Vagina (tissue), 2 donors: ENCODE measurements around the gene RFTN2.

ENCODE experiments used
- CTCF ChIP-seq, 3 experiments: fragments of 450-650 bp in 2 of 3; fragments of 200-600 bp in 1 of 3; sonication (generic) in 1 of 3; IDR thresholded peaks; one replicate each; pipeline ENCODE4 v1.5.1; 2017 to 2019; ENCODE audit warnings: antibody characterized with exemption in 3 of 3, mild to moderate bottlenecking in 2 of 3, moderate library complexity in 2 of 3
- POLR2A ChIP-seq, 2 donors: fragments of 450-650 bp; IDR thresholded peaks; one replicate each; pipeline ENCODE4 v1.6.1; 2017; ENCODE audit warnings: antibody characterized with exemption in 2 of 2, mild to moderate bottlenecking in 2 of 2, moderate library complexity in 2 of 2
- POLR2AphosphoS5 ChIP-seq, 2 donors: sonication (generic); formaldehyde crosslinking; IDR thresholded peaks; one replicate each; pipeline ENCODE4 v1.9.0; 2017; ENCODE audit warnings: antibody characterized with exemption in 2 of 2, mild to moderate bottlenecking in 2 of 2, low read depth in 1 of 2; ENCODE audit not compliant: insufficient read depth in 1 of 2

- TF ChIP-seq CTCF (IDR thresholded peaks at IDR 0.05) (no peak), POLR2A (IDR thresholded peaks at IDR 0.05) (no peak), POLR2AphosphoS5 (IDR thresholded peaks at IDR 0.05; ENCODE audit: insufficient read depth in 1 of 2, low read depth in 1 of 2) (no peak)
Observed at GRCh38 chr2:197713271-197713670, 37.9 kb upstream of the RFTN2 start.
